GM19397 (cell line): ENCODE measurements around the gene BMP4.

Experiments used
- ATAC-seq: cut with Tn5 transposase; IDR thresholded peaks from one replicate; pipeline ENCODE4 v1.9.1; 2021; ENCODE audit warnings: mild to moderate bottlenecking, moderate library complexity; ENCODE audit not compliant: unreplicated experiment

BMP4 gene

DNA sequence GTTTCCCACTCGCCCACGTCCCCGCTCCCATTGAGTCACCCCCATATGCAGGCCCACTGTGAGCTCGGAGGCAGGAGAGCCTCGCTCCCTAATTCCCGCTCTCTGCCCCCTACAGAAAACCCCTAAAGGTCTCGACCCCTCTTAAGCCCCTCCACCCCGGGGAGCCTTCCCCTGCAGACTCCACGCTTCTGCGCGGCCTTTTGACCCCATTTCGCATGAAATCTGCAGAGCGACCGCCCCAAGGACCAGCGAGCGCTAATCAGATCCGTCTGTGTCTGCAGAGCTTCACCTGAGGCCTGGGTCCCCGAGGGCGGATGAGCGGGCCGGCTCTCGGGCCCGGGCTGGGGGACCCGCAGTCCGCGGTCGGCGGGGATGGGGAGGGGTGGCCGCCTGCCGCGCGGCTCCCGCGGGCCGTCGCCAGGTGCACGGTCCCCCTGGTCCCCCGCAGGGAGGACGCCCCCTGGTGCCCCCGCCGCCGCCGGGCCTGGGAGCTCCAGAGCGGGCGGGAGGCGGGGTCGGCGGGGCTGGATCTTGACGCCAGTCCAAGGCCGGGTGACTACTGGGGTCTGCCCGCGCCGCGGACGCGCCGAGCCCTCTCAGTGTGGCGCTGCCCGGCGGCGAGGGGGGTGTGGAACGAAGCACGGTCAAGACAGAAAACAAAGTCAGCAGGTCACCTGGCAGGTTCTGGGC lies 10.1 kb downstream of the BMP4 start:
- ATAC-seq = no peak

DNA sequence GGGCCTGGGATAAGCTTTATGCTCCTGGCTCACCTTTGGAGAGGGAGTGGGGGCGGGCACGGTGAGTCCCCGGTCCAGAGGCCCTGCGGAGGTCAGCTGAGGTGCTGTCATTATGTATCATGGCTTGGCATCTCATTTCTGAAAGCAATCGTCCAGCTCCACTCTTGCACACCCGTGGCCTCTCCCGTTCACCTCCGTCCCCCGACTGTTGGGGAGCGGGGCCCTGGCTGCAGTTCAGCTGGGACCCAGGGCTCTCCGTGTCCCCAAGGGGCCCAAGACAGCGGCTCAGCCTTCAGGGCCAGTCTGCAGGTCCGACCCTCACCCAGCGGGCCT lies 10.6 kb downstream of the BMP4 start:
- no peak for ATAC-seq

GRCh38 chr14:53943751-53944083 lies 12.9 kb downstream of the BMP4 start:
- no peak for ATAC-seq

- no peak for ATAC-seq
Observed at GRCh38 chr14:53942970-53943750, 13.5 kb downstream of the BMP4 start.

- no peak for ATAC-seq
Observed at GRCh38 chr14:53938136-53938837, 18.3 kb downstream of the BMP4 start.

GRCh38 chr14:53934778-53935414 lies 21.7 kb downstream of the BMP4 start:
- ATAC-seq = no peak

- no peak for ATAC-seq
Observed at GRCh38 chr14:53932966-53933365, 23.7 kb downstream of the BMP4 start.

DNA sequence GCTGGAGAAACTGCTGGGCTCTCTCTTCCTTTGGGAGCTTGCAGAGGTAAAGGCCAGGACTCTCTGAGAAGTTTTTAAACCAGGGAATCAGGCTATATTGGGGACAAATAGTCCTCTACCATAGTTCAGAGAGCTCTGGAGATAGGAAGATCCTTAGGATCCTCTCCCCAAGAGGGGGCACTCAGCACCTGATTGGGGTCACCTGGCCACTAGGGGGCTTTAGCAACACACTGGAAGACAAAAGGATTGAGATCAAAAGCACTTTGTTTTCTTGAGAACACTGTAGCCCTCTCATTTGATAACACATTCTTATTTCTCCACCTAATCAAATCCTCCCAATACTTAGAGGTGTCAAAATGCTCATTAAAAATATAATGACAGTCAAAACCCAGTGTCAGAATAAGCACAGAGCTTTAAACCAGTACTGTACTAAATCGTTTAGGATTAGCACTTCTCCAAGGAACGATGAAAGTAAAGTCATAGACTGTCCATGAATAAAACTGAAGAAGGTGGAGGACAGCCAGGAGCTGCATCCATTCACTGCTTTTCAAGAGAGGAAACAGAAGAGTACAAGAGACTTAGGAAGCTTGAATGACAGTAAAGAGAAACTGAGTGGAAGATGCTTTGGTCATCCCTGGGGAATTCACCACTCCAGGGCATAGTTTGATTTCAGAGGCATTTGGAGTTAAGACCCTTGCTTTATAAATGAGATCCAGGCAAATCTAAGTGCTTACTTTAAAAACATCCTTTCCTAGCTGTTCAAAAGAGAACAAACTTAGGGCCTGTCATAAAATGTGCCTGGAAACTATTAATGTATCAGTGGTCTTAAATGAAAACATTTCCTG lies 26.5 kb downstream of the BMP4 start:
- no peak for ATAC-seq

DNA sequence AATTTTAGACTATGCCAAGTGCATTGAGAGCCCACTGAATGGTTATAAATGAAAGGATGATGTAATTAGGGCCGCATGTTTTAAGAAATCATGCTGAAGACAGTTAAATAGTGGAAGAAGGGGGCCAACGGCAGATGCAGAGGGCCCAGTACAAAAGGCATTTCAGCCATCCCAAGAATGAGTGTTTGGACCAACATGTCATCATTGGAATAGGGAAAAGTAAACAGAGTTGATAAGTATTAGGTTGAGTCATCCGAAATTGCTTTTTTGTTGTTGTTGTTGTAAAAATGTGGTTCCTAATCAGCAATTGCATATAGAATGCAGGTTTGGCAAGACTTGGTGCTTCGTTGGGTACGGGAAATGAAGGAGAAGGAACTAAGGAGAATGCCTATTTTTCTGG lies 29.5 kb downstream of the BMP4 start:
- no peak for ATAC-seq

GRCh38 chr14:53925201-53925766 lies 31.3 kb downstream of the BMP4 start:
- ATAC-seq = no peak

DNA sequence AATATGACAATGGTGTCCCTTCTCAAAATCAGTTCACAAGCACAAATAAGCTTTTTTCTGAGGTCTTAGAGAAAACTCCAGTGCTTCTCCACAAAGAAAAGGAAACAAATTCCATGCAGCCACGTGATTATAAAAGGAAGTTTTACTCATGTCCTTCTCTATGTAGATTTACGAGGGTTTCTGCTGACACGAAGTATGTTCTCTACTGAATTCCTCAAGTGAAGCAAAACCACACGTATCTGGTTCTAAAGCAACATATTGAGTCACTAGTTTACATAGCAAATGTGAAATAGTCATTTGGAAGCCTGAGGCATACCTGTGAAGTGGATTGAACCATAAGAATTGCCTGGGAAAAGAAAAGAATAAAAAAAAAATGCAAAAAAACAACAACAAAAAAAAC lies 31.9 kb downstream of the BMP4 start:
- ATAC-seq = no peak

GRCh38 chr14:53921027-53921426 lies 35.6 kb downstream of the BMP4 start:
- ATAC-seq = no peak

DNA sequence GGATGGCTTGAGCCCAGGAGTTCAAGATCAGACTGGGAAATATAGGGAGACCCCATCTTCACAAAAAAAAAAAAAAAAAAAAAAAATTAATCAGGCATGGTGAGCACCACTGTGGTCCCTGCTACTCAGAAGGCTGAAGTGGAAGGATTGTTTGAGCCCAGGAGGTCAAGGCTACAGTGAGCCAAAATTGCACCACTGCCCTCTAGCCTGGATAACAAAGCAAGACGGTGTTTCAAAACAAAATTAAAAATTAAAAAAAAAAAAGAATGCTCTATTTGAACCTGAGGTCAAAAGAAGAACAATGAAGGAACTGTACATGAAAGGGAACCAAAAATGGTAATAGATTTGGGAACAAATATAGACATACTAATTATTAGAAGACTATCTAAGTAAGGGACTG lies 40.4 kb downstream of the BMP4 start:
- no peak for ATAC-seq

DNA sequence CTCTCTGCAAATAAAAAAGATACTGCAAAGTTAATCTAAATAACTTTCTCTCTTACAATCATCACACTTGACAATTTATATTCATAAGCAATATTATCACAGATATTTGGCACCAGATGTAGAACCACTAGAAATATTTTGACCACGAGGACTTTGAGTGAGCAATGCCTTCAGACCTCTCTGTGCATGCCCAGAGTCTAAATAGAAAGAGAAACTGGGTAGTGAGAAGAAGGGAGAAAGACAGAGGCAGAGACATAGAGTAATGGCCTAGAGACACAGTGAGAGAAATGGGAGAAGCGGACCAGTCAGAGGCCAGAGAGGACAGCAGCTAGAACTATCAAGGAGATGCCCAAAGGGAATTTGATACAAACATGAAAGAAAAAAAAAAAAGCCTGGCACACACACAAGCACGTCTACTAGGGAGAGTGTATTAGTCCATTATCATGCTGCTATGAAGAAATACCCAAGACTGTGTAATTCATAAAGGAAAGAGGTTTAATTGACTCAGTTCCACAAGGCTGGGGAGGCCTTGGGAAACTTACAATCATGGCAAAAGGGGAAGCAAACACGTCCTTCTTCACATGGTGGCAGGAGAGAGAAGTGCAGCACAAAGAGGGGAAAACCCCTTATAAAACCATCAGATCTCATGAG lies 41.1 kb downstream of the BMP4 start:
- ATAC-seq = no peak

- ATAC-seq = no peak
Observed at GRCh38 chr14:53912021-53912420, 44.6 kb downstream of the BMP4 start.

DNA sequence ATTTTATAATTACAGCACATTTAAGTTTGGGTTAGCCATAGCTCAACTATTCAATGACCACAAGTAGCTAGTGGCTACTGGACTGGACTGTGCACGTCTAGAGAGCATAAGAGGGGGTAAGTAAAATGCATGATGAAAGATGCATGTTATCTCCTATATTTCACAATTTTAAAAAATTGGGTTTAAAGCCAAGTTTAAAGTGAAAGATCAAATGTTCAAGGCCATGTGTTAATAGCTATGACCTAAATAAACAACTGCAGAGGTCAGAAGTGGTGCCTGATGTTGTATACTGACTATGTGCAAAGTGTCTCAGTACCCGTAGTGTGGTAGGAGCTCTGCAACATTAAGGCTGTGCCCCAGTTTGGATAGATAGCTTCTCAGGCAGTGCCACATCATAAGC lies 48.2 kb downstream of the BMP4 start:
- no peak for ATAC-seq

DNA sequence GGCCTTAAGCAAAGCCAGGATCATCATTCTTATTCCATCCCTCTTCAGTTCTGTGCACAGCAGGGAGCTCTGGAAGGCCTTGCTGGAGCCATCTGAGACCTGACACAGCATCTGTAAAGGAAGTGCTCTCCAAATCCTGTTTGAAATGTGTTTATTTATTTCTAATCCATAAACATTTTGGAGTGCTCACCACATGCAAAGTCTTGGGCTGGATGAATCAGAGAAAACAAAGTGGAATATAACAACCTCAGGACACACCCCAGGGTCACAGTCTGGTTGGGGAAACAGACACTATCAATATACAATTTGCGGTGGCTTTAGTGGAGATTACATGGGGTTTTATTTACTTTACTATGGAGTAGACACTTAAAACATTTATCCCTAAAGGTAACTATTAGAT lies 54.3 kb downstream of the BMP4 start:
- no peak for ATAC-seq

GRCh38 chr14:53900499-53900898 lies 56.1 kb downstream of the BMP4 start:
- no peak for ATAC-seq
